Adrenal gland (tissue), 12 donors: ENCODE data around the gene SRGAP2B. TPM values are rescaled to one million over a fixed set of nuclear protein-coding genes. Genes with fewer than 3 reads are reported as not detected.
"Not testable (repeated sequence)": the region's sequence is repeated elsewhere in the genome, so short reads cannot be mapped to it uniquely, and the experiment has no call there.

Source experiments
- DNase-seq, 7 donors: peaks; one replicate each; pipeline ENCODE4 v3.0.0-alpha.2; 2019 to 2020
- H3K27ac ChIP-seq, 5 donors: fragments of 200-600 bp; sonication (generic) in 4 of 5; 1 replicate in 3 of 5; 2 replicates in 2 of 5; pipeline versions ENCODE4 v1.5.1 to v1.8.0; 2016 to 2020; ENCODE audit warnings: mild to moderate bottlenecking in 1 of 5
- H3K27me3 ChIP-seq: fragments of 200-600 bp; 2 replicates; pipeline ENCODE4 v1.8.0; 2021
- H3K36me3 ChIP-seq, 2 donors: fragments of 200-600 bp; replicated peaks in 1 of 2; 1 replicate in 1 of 2; 2 replicates in 1 of 2; pipeline versions ENCODE4 v1.5.1 to v1.8.0; 2018 to 2022
- H3K4me1 ChIP-seq, 2 donors: fragments of 200-600 bp; replicated peaks in 1 of 2; 1 replicate in 1 of 2; 2 replicates in 1 of 2; pipeline versions ENCODE4 v1.5.1 to v1.8.0; 2018 to 2021
- H3K4me3 ChIP-seq, 4 donors: fragments of 200-600 bp; sonication (generic) in 3 of 4; one replicate each; pipeline ENCODE4 v1.5.1; 2016 to 2018
- H3K9me3 ChIP-seq, 3 donors: fragments of 200-600 bp; sonication (generic) in 1 of 3; replicated peaks in 1 of 3; 1 replicate in 2 of 3; 2 replicates in 1 of 3; pipeline versions ENCODE4 v1.5.1 to v1.8.0; 2016 to 2021
- POLR2A ChIP-seq, 2 donors: fragments of 450-650 bp; IDR thresholded peaks; one replicate each; pipeline ENCODE4 v1.6.1; 2017; ENCODE audit warnings: antibody characterized with exemption in 2 of 2, mild to moderate bottlenecking in 2 of 2, moderate library complexity in 1 of 2
- WGBS, 4 donors: extraction: QIAGEN DNeasy Blood & Tissue Kit in 2 of 4; methylation state at CpG; one replicate each; pipeline versions ENCODE4 v1.1.5 to v1.1.7; 2013 to 2017; 5-methylcytosine and 5-hydroxymethylcytosine counted together
- intact Hi-C, 2 donors: fragments of 100-400 bp; cut with DNase I; formaldehyde crosslinking; loops; one replicate each; pipeline versions ENCODE4 v1.14.1 to v1.15.0; 2022 to 2023
- polyA plus RNA-seq, 3 donors: library from polyadenylated mRNA; stranded (reverse); fragments of 200-250 nt in 2 of 3; fragments of 350-450 nt in 1 of 3; fragmentation: Illumina TruSeq in 1 of 3; extraction: RNeasy Lipid Tissue Mini Kit (QIAGEN cat#74804) in 1 of 3; gene quantifications; one replicate each; pipeline ENCODE4 v1.2.3, GENCODE V29; 2013 to 2014
- total RNA-seq, 9 donors: library from RNA; depleted of rRNA in 4 of 9; stranded (reverse); fragments of >200 nt in 4 of 9; fragments of 120-200 nt in 1 of 9; fragmentation: NEBNext Ultra II Directional in 1 of 9; extraction: Animal tissue kit (Norgen Biotek cat#: 25700) in 1 of 9; gene quantifications; one replicate each; pipeline versions ENCODE4 v1.1.0 to v1.2.4, GENCODE V29; 2013 to 2023
- donor health status: healthy with polysubstance abuse.
- donor health status: Bipolar disorder and iron deficiency.
- donor health status: DM: yes; HTN: yes; CAD: no.
- donor health status: DM: no; HTN: no; CAD: no.
- donor health status: DM: no; HTN: no; CAD: no.
- donor health status: DM: yes; HTN: yes; CAD: no.

The SRGAP2B gene
- total and polyA plus RNA-seq, 12 donors = 6.0 to 79.4 (median 31.2) TPM

- H3K4me1 ChIP-seq, H3K27me3 ChIP-seq, intact Hi-C loops, H3K36me3 ChIP-seq, H3K9me3 ChIP-seq: not testable (repeated sequence)
- 0 to 1% methylated on average over 23 to 24 of the region's 47 CpGs; no CpG with 5 or more reads in 2 of the 4 donors for WGBS, 4 donors
- H3K4me3 ChIP-seq = peak overlapping the region in 2 of 4 donors; percentile 22 to 60
- peak in 6 of 7 donors; percentile 75 to 89 (median 84) for DNase-seq
- H3K27ac ChIP-seq = peak overlapping the region in 3 of 5 donors; percentile 51 to 81 (median 67)
- TF ChIP-seq POLR2A (IDR thresholded peaks at IDR 0.05) = peak in 1 of 2 donors; percentile 22
These were observed 1.5 kb downstream of the SRGAP2B start for GRCh38 chr1:145093517-145094149.

DNA sequence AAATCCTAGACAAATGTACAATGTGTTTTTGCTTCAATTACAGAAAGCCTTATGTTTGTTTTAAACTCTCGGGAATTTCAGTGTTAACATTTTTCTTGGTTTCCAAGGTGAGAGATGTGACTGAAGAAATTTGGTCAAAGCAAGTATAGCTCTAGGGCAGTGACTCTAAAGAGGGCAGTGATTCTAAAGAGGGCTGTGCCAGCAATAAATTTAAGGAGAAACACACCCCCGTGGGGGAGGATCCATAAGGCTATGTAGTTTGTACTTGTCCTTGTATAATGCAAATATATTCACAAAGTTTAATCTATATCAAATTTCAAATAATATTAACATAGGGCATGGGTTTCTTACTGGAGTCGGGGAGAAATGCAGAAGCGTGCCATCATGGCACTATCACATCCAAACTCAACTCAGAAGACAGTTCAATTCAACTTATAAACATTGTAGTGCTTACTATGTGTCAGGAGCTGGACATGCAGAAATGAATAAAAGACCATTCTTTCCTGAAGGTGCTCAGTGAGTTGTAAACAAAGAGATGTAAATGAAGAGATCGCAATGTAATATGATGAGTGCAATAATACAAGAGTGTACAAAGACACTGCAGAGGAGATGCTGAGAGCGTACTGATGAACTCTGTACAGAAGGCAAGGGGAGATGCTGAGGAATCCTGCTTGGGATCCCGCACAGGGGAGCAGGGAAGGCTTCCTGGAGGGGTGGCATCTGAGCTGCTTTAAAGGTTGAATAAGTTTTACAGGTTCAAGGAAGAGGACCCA, 12.5 kb downstream of the SRGAP2B start:
- intact Hi-C loops, DNase-seq, H3K27ac ChIP-seq, H3K4me1 ChIP-seq, H3K4me3 ChIP-seq, H3K36me3 ChIP-seq, H3K9me3 ChIP-seq, H3K27me3 ChIP-seq: not testable (repeated sequence)
- 89 to 96% (median 95%) methylated on average over 3 to 4 of the region's 7 CpGs for WGBS, 4 donors

GRCh38 chr1:145080193-145080592, 14.9 kb downstream of the SRGAP2B start:
- DNase-seq, intact Hi-C loops, H3K4me3 ChIP-seq, H3K9me3 ChIP-seq, H3K36me3 ChIP-seq, H3K27ac ChIP-seq, H3K4me1 ChIP-seq, H3K27me3 ChIP-seq: not testable (repeated sequence)
- WGBS, 4 donors = 81 to 100% (median 97%) methylated on average over 2 of the region's 3 CpGs

GRCh38 chr1:145079737-145080136, 15.4 kb downstream of the SRGAP2B start:
- H3K27ac ChIP-seq, DNase-seq, H3K4me3 ChIP-seq, H3K4me1 ChIP-seq, intact Hi-C loops, H3K9me3 ChIP-seq, H3K36me3 ChIP-seq, H3K27me3 ChIP-seq: not testable (repeated sequence)
- WGBS, 4 donors = 78 to 85% (median 82%) methylated on average over 2 of the region's 2 CpGs

GRCh38 chr1:145078787-145079370, 16.2 kb downstream of the SRGAP2B start:
- H3K36me3 ChIP-seq, H3K27ac ChIP-seq, H3K4me3 ChIP-seq, DNase-seq, H3K9me3 ChIP-seq, intact Hi-C loops, H3K27me3 ChIP-seq, H3K4me1 ChIP-seq: not testable (repeated sequence)
- no CpG with 5 or more reads among the region's 5 CpGs for WGBS, 4 donors

GRCh38 chr1:145077872-145078786, 17.0 kb downstream of the SRGAP2B start:
- not testable (repeated sequence) for H3K27ac ChIP-seq, H3K4me3 ChIP-seq

GRCh38 chr1:145076877-145077276, 18.3 kb downstream of the SRGAP2B start:
- intact Hi-C loops, DNase-seq, H3K4me3 ChIP-seq, H3K36me3 ChIP-seq, H3K9me3 ChIP-seq, H3K4me1 ChIP-seq, H3K27ac ChIP-seq, H3K27me3 ChIP-seq: not testable (repeated sequence)
- no CpG with 5 or more reads among the region's 3 CpGs for WGBS, 4 donors

More at GRCh38 chr1:145077872-145078786, 17.0 kb downstream of the SRGAP2B start:
- H3K36me3 ChIP-seq, intact Hi-C loops, DNase-seq, H3K27me3 ChIP-seq, H3K9me3 ChIP-seq, H3K4me1 ChIP-seq: not testable (repeated sequence)
- WGBS, 4 donors = no CpG with 5 or more reads among the region's 11 CpGs

- H3K4me1 ChIP-seq, H3K27me3 ChIP-seq, intact Hi-C loops, H3K27ac ChIP-seq, H3K4me3 ChIP-seq, H3K36me3 ChIP-seq, DNase-seq, H3K9me3 ChIP-seq: not testable (repeated sequence)
- WGBS, 4 donors = 33 to 78% (median 52%) methylated on average over 1 to 3 of the region's 6 CpGs
These were observed 21.0 kb downstream of the SRGAP2B start for GRCh38 chr1:145074021-145074559.

- H3K9me3 ChIP-seq, H3K36me3 ChIP-seq, H3K4me3 ChIP-seq, H3K27ac ChIP-seq, H3K27me3 ChIP-seq, intact Hi-C loops, DNase-seq, H3K4me1 ChIP-seq: not testable (repeated sequence)
- WGBS, 4 donors = 80 to 100% methylated on average over 1 of the region's 6 CpGs; no CpG with 5 or more reads in 2 of the 4 donors
These were observed 23.6 kb downstream of the SRGAP2B start for GRCh38 chr1:145071569-145071968.

- H3K4me3 ChIP-seq, H3K27ac ChIP-seq, H3K36me3 ChIP-seq, H3K4me1 ChIP-seq, DNase-seq, H3K9me3 ChIP-seq, intact Hi-C loops, H3K27me3 ChIP-seq: not testable (repeated sequence)
- no CpG with 5 or more reads among the region's 10 CpGs for WGBS, 4 donors
These were observed 28.6 kb downstream of the SRGAP2B start for GRCh38 chr1:145066486-145066885.
